K562 (cell line): Measurements from ENCODE around the gene CCL24. TPM values are rescaled to one million over a fixed set of nuclear protein-coding genes. Genes with fewer than 3 reads are reported as not detected.

Experiments
- ARID1B ChIP-seq: fragments of 450-650 bp; IDR thresholded peaks from 2 replicates; pipeline ENCODE4 v1.6.1; 2016; ENCODE audit warnings: antibody characterized with exemption, mild to moderate bottlenecking, inconsistent platforms
- CBFA2T2 ChIP-seq: fragments of 450-650 bp; conservative IDR thresholded peaks from 2 replicates; pipeline ENCODE4 v1.6.1; 2017; ENCODE audit warnings: mild to moderate bottlenecking
- FOXA1 ChIP-seq: fragments of 450-650 bp; IDR thresholded peaks from 2 replicates; pipeline ENCODE4 v1.6.1; 2016; ENCODE audit warnings: mild to moderate bottlenecking, borderline replicate concordance
- GATA2 ChIP-seq: sonication (generic); formaldehyde crosslinking; IDR thresholded peaks from 2 replicates; pipeline ENCODE4 v1.4.0; 2020; ENCODE audit warnings: mild to moderate bottlenecking, missing genetic modification reagents
- HDAC3 ChIP-seq: fragments of 450-650 bp; IDR thresholded peaks from 2 replicates; pipeline ENCODE4 v1.6.1; 2018; ENCODE audit warnings: borderline replicate concordance, mild to moderate bottlenecking, moderate library complexity; ENCODE audit not compliant: partially characterized antibody
- ILF3 ChIP-seq: fragments of 450-650 bp; IDR thresholded peaks from 2 replicates; pipeline ENCODE4 v1.6.1; 2018; ENCODE audit warnings: antibody characterized with exemption, mild to moderate bottlenecking, moderate library complexity, borderline replicate concordance
- KDM1A ChIP-seq, 2 experiments: fragments of 450-650 bp; IDR thresholded peaks; 2 replicates each; pipeline ENCODE4 v1.6.1; 2016; ENCODE audit warnings: mild to moderate bottlenecking in 2 of 2
- MAFK ChIP-seq: IDR thresholded peaks from 2 replicates; pipeline ENCODE4 v1.6.1; 2011; ENCODE audit warnings: low read length, improper control_type of control experiment
- MXI1 ChIP-seq: IDR thresholded peaks from 2 replicates; pipeline ENCODE4 v1.6.1; 2011; ENCODE audit warnings: low read depth, mild to moderate bottlenecking, improper control_type of control experiment, low read length
- RBM25 ChIP-seq: fragments of 200-400 bp; formaldehyde crosslinking; IDR thresholded peaks from 2 replicates; pipeline ENCODE4 v1.6.1; 2018; ENCODE audit warnings: low read length, low read depth, moderate library complexity; ENCODE audit not compliant: severe bottlenecking
- TEAD4 ChIP-seq, 2 experiments: sonication (generic) in 1 of 2; formaldehyde crosslinking in 1 of 2; IDR thresholded peaks; 2 replicates each; pipeline versions ENCODE4 v1.6.1 to v1.8.0; 2012 to 2022; ENCODE audit warnings: borderline replicate concordance in 1 of 2, inconsistent platforms in 1 of 2, low read length in 1 of 2, mild to moderate bottlenecking in 1 of 2, missing genetic modification reagents in 1 of 2
- ZBED1 ChIP-seq: IDR thresholded peaks from 2 replicates; pipeline ENCODE4 v1.6.1; 2014
- ZBTB8A ChIP-seq: fragments of 450-650 bp; IDR thresholded peaks from 2 replicates; pipeline ENCODE4 v1.6.1; 2018; ENCODE audit warnings: mild to moderate bottlenecking, moderate library complexity; ENCODE audit not compliant: partially characterized antibody
- ZNF592 ChIP-seq: fragments of 450-650 bp; IDR thresholded peaks from 2 replicates; pipeline ENCODE4 v1.6.1; 2017; ENCODE audit warnings: antibody characterized with exemption, mild to moderate bottlenecking
- ZNF609 ChIP-seq: sonication (generic); formaldehyde crosslinking; IDR thresholded peaks from 2 replicates; pipeline ENCODE4 v1.8.1; 2023; ENCODE audit warnings: missing genetic modification reagents, mild to moderate bottlenecking, borderline replicate concordance
- ZNF785 ChIP-seq: fragments of 250-450 bp; sonication (Bioruptor Pico); IDR thresholded peaks from 2 replicates; pipeline ENCODE4 v1.4.0; 2020; ENCODE audit warnings: mild to moderate bottlenecking
- polyA plus RNA-seq, 8 experiments: library from polyadenylated mRNA; depleted of rRNA in 4 of 8; stranded (reverse) in 5 of 8; unstranded in 3 of 8; fragments of >200 nt; fragmentation: Nextera tagmentation in 2 of 8; fragmentation: Illumina TruSeq in 1 of 8; extraction: Ambion mirVana in 2 of 8; extraction: Trizol in 1 of 8; gene quantifications; 2 replicates each; pipeline versions ENCODE4 v1.2.1 to v1.2.3, GENCODE V29; 2011 to 2014; ENCODE audit warnings: inconsistent platforms in 1 of 8, missing spikeins in 1 of 8
- total RNA-seq, 7 experiments: library from RNA; depleted of rRNA in 6 of 7; stranded (reverse); fragments of >200 nt in 6 of 7; fragmentation: Illumina TruSeq in 2 of 7; extraction: Trizol in 2 of 7; gene quantifications; 2 replicates each; pipeline versions ENCODE4 v1.2.1 to v1.2.3, GENCODE V29; 2011 to 2021; ENCODE audit warnings: low replicate concordance in 1 of 7

CCL24 gene
- total and polyA plus RNA-seq, 9 of the 15 experiments (the other 6 are each of a cell fraction or from before 2014, with no cell fraction given) = 0.45 to 3.6 (median 0.95) TPM; not detected in 1

DNA sequence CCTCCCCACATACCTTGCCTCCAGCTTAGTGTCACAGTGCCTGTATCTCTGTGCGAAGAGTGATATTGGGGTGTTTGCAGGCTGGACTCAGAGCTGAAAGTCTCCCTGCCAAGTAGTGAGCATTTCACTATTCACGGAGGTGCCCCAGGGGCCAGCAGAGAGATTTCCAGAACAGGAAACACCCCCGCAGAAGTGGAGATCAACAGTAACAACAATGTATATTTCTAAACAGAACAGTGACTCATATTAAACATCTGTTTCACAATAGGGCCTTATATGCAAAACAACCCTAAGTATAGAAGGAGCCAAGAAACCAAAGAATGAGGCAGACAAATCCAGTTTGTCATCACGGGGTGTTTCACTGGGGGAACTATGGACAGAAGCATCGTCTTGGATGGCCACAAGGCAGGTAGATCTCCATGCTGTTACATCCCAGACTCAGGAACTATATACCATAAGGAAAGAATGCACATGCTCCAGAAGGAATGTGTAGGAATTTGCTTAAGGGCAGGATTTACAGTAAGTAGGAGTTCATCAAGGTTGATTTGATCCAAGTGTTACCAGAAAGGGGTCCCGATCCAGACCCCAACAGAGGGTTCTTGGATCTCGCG is 29.3 kb upstream of the CCL24 start (continued):
- TF ChIP-seq ZNF592 (peak; percentile 69), ZNF609 (CRISPR knock-in tag) (no peak), HDAC3 (no peak), RBM25 (no peak), GATA2 (no peak), ZNF785 (no peak), CBFA2T2 (peak; percentile 36), ZBED1 (peak; percentile 93), MXI1 (no peak), KDM1A (IDR thresholded peaks at IDR 0.05) (peak; percentile 35 to 38; a peak in 2 of 4 replicates), ILF3 (no peak), TEAD4 (IDR thresholded peaks at IDR 0.05; ENCODE audit: low read length) (peak; percentile 49), TEAD4 (CRISPR knock-in tag; IDR thresholded peaks at IDR 0.05; ENCODE audit: borderline replicate concordance) (no peak), FOXA1 (no peak), MAFK (no peak), ZBTB8A (no peak), ARID1B (peak; percentile 68)
